ENCODE data around the gene KIF21A. TPM values are rescaled to one million over a fixed set of nuclear protein-coding genes. Genes with fewer than 3 reads are reported as not detected.

The KIF21A gene
- polyA plus RNA-seq, 1 donor from 2014 or later, result 130 TPM

DNA sequence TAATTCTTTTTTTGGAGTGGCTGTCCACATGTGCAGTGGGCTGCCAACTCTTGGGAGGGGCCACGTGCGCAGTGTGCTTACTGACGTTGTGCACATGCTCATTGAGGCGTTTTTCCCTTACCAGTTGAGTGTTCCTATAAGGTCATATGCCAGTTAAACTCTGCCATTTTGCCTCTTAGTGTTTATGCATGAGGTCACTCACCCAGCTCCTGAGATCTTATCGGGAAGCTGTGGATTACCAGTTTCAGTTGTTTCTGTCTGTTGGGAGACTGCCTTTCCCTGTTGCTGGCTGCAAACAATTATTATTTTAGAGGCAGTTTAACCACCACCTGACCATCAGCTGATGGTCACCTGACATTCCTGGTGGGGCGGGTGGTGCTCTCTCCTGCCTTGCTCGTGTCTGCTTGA, 16.1 kb upstream of the KIF21A start:
- Histone ChIP-seq H3K4me3 (ENCODE audit: low read length) (no peak overlapping the region), H3K9me2 (ENCODE audit: insufficient read depth, low read length) (no peaks in the 10 kb centered on the region)

GRCh38 chr12:39451977-39452376, 9.1 kb upstream of the KIF21A start:
- H3F3A ChIP-seq (ENCODE audit: insufficient read depth, low read length, poor library complexity, severe bottlenecking), result no peaks in the 10 kb centered on the region
- no peak overlapping the region for H3K4me3 ChIP-seq (ENCODE audit: low read length)
- H3K4me2 ChIP-seq (ENCODE audit: low read length), result no peak overlapping the region
- TF ChIP-seq, protein P1, sequence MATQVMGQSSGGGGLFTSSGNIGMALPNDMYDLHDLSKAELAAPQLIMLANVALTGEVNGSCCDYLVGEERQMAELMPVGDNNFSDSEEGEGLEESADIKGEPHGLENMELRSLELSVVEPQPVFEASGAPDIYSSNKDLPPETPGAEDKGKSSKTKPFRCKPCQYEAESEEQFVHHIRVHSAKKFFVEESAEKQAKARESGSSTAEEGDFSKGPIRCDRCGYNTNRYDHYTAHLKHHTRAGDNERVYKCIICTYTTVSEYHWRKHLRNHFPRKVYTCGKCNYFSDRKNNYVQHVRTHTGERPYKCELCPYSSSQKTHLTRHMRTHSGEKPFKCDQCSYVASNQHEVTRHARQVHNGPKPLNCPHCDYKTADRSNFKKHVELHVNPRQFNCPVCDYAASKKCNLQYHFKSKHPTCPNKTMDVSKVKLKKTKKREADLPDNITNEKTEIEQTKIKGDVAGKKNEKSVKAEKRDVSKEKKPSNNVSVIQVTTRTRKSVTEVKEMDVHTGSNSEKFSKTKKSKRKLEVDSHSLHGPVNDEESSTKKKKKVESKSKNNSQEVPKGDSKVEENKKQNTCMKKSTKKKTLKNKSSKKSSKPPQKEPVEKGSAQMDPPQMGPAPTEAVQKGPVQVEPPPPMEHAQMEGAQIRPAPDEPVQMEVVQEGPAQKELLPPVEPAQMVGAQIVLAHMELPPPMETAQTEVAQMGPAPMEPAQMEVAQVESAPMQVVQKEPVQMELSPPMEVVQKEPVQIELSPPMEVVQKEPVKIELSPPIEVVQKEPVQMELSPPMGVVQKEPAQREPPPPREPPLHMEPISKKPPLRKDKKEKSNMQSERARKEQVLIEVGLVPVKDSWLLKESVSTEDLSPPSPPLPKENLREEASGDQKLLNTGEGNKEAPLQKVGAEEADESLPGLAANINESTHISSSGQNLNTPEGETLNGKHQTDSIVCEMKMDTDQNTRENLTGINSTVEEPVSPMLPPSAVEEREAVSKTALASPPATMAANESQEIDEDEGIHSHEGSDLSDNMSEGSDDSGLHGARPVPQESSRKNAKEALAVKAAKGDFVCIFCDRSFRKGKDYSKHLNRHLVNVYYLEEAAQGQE (IDR thresholded peaks at IDR 0.05; ENCODE audit: borderline replicate concordance), result no peak
- TF ChIP-seq, protein P2, sequence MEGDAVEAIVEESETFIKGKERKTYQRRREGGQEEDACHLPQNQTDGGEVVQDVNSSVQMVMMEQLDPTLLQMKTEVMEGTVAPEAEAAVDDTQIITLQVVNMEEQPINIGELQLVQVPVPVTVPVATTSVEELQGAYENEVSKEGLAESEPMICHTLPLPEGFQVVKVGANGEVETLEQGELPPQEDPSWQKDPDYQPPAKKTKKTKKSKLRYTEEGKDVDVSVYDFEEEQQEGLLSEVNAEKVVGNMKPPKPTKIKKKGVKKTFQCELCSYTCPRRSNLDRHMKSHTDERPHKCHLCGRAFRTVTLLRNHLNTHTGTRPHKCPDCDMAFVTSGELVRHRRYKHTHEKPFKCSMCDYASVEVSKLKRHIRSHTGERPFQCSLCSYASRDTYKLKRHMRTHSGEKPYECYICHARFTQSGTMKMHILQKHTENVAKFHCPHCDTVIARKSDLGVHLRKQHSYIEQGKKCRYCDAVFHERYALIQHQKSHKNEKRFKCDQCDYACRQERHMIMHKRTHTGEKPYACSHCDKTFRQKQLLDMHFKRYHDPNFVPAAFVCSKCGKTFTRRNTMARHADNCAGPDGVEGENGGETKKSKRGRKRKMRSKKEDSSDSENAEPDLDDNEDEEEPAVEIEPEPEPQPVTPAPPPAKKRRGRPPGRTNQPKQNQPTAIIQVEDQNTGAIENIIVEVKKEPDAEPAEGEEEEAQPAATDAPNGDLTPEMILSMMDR (IDR thresholded peaks at IDR 0.05; ENCODE audit: poor library complexity, severe bottlenecking), result no peak
- TF ChIP-seq MXI1 (conservative IDR thresholded peaks at IDR 0.05; ENCODE audit: poor library complexity, severe bottlenecking), result no peak
- H3K9ac ChIP-seq (ENCODE audit: low read length), result no peak overlapping the region
- no peaks in the 10 kb centered on the region for H4K20me1 ChIP-seq (ENCODE audit: insufficient read depth)
- H3K27me3 ChIP-seq (ENCODE audit: insufficient read depth, low read depth, low read length), result no peaks in the 10 kb centered on the region
- H3K79me2 ChIP-seq (replicated peaks; ENCODE audit: insufficient read depth, low read length), result no peaks in the 10 kb centered on the region
- H3K36me3 ChIP-seq (ENCODE audit: insufficient read depth, low read length), result no peaks in the 10 kb centered on the region
- no peak overlapping the region for H3K27ac ChIP-seq (ENCODE audit: low read length)
- no peak overlapping the region for H2AFZ ChIP-seq (ENCODE audit: low read depth, low read length)
- no peaks in the 10 kb centered on the region for H3K9me3 ChIP-seq (ENCODE audit: low read length)
- H3K9me2 ChIP-seq (ENCODE audit: insufficient read depth, low read length), result no peaks in the 10 kb centered on the region

More for the DNA sequence above, 16.1 kb upstream of the KIF21A start:
- no peak overlapping the region for H3K27ac ChIP-seq (ENCODE audit: low read length)
- H4K20me1 ChIP-seq (ENCODE audit: insufficient read depth), result no peaks in the 10 kb centered on the region
- no peaks in the 10 kb centered on the region for H3K36me3 ChIP-seq (ENCODE audit: insufficient read depth, low read length)
- H3K9me3 ChIP-seq (ENCODE audit: low read length), result no peaks in the 10 kb centered on the region
- no peaks in the 10 kb centered on the region for H3K79me2 ChIP-seq (replicated peaks; ENCODE audit: insufficient read depth, low read length)
- H3F3A ChIP-seq (ENCODE audit: insufficient read depth, low read length, poor library complexity, severe bottlenecking), result no peaks in the 10 kb centered on the region
- H3K4me2 ChIP-seq (ENCODE audit: low read length), result no peak overlapping the region
- no peaks in the 10 kb centered on the region for H3K27me3 ChIP-seq (ENCODE audit: insufficient read depth, low read depth, low read length)
- H3K9ac ChIP-seq (ENCODE audit: low read length), result no peak overlapping the region
- no peak overlapping the region for H2AFZ ChIP-seq (ENCODE audit: low read depth, low read length)
- TF ChIP-seq, protein P1 (IDR thresholded peaks at IDR 0.05; ENCODE audit: borderline replicate concordance), result no peak
- no peak for TF ChIP-seq TAF1 (IDR thresholded peaks at IDR 0.05; ENCODE audit: low read depth)
- no peak for TF ChIP-seq EP300 (conservative IDR thresholded peaks at IDR 0.05; ENCODE audit: poor library complexity, severe bottlenecking)
- no peak for TF ChIP-seq RAD21 (conservative IDR thresholded peaks at IDR 0.05)
- no peak for TF ChIP-seq POLR2AphosphoS5 (IDR thresholded peaks at IDR 0.05)
- TF ChIP-seq EZH2 (IDR thresholded peaks at IDR 0.05; ENCODE audit: borderline replicate concordance, insufficient read depth, low read length, poor library complexity, severe bottlenecking), result no peak
- no peak for TF ChIP-seq MXI1 (conservative IDR thresholded peaks at IDR 0.05; ENCODE audit: poor library complexity, severe bottlenecking)
- no peak for TF ChIP-seq SMC3 (conservative IDR thresholded peaks at IDR 0.05; ENCODE audit: poor library complexity)

Measured in neural cell (in vitro differentiated cells).